NCI-H2107 (cell line): ENCODE data around the gene MFAP4.

Source experiments
- DNase-seq: peaks from one replicate; lab custom pipeline; 2025; lab: John Stamatoyannopoulos, UW

The MFAP4 gene, protein sequence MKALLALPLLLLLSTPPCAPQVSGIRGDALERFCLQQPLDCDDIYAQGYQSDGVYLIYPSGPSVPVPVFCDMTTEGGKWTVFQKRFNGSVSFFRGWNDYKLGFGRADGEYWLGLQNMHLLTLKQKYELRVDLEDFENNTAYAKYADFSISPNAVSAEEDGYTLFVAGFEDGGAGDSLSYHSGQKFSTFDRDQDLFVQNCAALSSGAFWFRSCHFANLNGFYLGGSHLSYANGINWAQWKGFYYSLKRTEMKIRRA

GRCh38 chr17:19386974-19387920 is at the start of gene MFAP4:
MFAP4 (minus strand) TSS chr17:19387190; CDS start chr17:19387155, 35 bp downstream.
- no peak for DNase-seq

DNA sequence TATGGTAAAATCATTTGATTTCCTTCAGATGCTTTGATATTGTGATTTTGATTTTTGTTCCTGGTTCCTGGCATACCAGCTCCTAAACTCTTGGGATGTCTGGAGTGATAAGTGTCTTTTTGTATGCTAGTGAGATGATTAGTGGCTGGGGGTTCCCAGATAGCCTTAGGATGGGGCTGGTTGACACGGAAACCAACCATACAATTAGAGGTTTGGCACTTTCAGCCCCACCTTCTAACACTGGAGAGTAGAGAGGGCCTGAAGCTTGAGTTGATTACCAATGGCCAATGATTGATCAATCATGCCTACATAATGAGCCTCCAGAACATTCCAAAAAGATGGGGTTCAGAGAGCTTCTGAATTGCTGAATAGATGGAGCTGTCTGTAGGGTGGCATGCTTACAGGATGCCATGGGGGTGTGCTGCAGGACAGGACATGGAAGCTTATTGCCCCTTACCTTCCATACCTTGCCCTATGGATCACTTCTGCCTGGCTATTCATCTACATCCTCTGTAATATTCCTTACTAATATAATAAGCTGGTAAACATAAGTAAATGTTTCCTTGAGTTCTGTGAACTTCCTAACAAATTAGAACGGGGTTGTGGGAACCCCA is 46.8 kb upstream of the MFAP4 start:
- DNase-seq: no peak

DNA sequence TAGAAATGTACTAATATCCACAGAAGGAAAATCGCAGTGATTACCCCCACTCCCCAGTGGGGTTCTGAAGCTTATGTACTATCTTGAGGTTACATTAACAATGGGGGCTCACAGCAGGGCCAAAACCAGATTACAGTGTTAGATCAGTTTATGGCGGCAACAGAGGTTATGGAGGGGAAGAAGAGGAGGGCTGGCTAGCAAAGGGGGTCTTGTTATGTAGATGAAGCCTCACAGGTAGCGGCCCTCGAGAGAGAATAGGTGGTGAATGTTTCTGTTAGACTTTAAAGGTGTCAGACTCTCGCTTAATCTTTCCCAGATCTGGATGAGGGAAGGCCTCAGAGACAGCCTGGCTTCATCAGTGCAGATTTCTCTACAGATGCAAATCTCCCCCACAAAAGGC is 46.3 kb upstream of the MFAP4 start:
- no peak for DNase-seq

DNA sequence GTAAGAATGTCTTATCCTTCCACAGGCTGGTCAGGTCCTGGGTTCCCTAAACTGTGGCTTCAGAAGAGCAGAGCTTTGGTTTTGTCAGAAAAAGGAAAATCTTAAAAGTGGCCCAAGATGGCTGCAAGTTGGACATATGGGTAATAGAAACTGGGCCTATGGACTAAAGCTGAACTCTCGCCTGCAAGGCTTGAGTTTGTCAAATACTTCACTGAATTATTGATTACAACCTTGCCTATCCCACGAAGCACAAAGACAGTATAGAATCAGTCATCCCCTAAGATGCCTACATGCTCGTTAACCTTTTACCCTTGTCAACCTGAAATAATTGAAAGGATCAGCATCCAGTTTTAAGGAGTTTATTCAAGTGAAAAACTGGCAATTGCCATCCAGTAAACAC is 44.7 kb upstream of the MFAP4 start:
- DNase-seq: no peak

- no peak for DNase-seq
Measured at GRCh38 chr17:19426631-19427030, 39.6 kb upstream of the MFAP4 start.

DNA sequence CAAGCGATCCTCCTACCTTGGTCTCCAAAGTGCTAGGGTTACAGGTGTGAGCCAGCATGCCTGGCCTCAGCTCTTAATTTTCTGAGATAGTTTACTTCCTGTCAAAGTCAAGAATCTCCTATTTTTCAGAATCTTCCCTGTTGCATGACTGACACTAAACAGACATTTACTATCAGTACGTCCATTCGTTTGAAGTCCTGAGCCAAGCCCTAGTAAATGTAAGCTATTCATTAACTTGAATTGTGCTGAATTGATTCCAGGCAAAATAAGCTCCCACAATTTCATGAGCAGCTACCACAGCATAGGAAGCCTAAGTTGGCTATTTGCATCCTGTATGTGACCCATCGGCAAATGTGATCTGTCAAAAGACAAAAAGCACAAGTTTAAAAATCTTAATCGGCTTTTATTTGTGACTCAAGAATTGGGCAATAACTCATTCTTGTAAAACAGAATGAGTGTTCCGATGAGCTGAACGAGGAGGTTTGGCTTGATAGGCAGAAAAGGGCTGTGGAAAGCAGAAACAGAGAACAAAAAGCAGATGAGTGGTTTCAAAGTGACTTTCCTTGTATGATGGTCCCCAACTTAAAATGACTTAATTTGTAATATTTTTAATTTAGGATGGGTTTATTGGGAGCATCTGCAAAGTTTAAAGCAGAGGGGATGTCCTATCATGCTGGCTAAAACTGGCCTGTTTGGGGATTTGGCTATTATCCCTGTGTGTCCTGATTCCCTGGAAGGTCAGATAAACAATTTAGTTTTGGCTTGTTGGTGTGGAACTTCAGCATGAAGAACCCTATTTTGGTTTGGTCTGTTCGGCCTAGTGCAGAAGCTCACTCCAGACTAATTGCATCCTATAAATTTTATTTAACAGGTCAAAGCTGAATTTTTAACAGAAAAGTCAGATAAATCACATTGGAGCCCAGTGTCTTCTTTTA is 38.2 kb upstream of the MFAP4 start:
- DNase-seq: no peak

DNA sequence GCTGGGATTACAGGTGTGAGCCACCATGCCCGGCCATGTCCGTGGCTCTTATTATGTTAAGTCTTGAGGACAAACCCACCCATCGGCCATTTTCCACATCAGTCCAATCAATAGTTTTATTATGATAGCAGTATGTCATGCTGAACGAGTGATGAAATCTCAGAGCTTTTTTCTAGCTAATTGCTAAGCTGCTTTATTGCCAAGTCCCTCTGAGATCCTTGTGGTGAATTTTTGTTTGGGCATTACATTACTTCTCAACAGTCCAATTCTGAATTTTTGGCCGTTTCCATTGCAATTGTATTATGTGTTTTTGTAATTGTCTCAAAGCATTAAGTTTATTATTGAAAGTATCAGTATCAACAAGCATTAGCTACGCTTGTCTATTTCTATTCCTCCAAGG is 34.9 kb upstream of the MFAP4 start:
- DNase-seq: no peak

- DNase-seq: no peak
Measured at GRCh38 chr17:19421219-19421618, 34.2 kb upstream of the MFAP4 start.

DNA sequence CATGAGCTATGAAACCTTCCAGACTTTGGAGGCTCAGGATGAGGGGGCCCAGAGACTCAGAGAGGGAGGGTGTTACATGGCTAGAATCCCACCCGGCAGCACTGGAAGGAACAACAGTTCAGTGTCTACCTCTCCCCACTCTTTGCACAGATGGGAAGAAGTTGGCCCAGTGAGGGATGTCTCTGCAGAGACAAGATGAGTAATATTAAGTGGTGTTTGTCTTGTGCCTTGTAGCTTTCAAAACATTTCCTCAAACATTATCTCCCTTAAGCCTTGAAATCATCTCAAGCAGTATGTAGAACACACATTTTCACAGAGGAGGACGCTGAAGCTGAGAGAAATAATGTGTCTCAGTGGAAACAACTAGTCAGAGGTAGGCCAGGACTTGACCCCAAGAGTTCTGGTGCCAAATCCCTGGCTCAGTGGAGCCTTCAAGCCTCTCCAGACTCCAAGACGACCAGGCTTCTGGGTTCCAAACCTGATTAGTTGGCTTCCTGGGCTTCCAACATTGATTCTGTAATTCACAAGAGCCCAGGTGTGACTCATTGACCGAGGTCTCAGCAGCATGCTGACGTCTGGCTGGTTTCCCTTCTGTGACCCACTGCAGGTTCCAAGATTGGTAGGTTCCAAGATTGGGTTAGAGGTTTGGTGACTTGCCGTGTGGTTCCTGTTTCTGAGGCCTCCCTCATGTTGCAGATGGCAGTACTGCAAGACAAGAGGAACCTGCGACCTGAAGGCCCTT is 31.4 kb upstream of the MFAP4 start:
- DNase-seq: no peak

DNA sequence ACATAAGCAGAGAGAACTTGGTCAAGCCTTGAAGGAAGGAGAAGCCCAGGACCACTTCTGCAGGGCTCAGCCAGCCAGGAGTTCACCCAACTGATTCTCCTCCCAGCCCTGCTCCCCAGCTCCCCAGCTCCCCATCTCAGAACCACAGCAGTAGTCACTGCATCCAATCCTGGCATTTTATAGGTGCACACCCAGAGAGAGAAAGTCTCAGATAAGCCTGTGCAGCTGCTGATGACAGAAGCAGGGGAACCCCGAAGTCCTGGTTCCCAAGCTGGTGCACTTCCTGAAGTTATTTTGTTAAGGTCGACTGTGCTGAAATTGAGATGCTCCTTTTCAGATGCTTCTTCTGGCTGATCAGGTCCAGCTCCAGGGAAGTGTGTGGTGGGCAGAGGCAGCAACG is 30.6 kb upstream of the MFAP4 start:
- no peak for DNase-seq

GRCh38 chr17:19415806-19416775 is 29.1 kb upstream of the MFAP4 start:
- DNase-seq: no peak

DNA sequence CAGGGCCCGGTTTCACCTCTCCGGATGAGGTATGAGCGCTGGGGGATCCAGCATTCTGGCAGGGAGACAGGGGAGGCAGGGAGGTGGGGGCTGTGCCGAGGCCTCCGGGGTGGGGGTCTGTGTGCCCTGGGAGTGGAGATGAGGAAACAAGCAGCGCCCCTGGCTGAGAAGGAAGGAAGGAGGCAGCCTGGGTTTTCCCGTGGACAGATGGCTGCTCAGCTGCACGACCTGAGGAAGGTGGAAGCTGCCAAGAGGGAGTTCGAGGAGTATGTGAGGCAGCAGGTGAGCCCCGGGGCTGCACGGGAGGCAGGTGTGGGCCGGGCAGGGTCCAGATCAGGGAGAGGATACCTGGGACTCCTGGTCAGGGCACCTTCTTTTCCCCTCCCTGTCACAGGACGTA is 28.3 kb upstream of the MFAP4 start:
- no peak for DNase-seq

GRCh38 chr17:19414396-19415280 is 27.6 kb upstream of the MFAP4 start:
- no peak for DNase-seq

GRCh38 chr17:19413761-19414160 is 26.8 kb upstream of the MFAP4 start:
- no peak for DNase-seq

GRCh38 chr17:19412984-19413383 is 26.0 kb upstream of the MFAP4 start:
- no peak for DNase-seq

- no peak for DNase-seq
Measured at GRCh38 chr17:19412510-19412909, 25.5 kb upstream of the MFAP4 start.

GRCh38 chr17:19411631-19412030 is 24.6 kb upstream of the MFAP4 start:
- no peak for DNase-seq

DNA sequence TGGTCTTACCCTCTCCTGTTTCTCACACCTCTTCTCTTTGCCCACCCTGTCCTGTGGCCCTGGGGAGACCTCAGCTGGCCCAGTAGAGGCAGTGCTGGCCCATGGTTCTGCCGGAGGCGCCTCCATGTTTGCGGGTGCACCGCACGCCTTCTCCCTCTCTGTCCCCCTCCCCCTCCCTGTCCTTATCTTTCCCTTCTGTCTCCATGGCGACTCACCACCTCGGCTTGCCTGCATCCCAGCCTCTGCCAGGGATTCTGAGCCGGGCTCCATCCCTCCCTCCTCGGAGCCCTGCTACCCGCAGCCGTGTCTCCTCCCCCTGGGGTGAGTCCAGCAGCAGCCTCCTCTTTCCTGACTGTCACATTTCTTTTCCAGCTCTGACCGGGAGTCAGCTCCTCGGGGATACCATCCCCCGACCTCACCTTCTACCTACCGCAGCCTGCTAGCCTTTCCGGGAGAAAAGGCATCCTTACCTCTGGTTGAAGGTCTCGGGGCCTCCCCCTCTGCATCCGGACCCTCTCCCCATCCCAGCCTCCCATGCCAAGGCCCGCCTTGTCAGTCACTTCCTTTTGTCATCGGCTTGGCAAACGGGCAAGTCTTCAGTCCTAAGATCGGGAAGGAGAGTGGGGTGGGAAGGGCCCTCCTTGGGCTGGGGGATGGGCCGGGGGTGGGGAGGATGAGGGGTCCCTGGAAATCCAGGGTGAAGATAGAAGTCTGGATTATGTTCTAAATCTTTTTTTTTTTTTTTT is 24.1 kb upstream of the MFAP4 start, which contains the start of gene RNF112:
Gene RNF112, plus strand, starts transcription at position 358 of the 746 bp plus-strand sequence. Its CDS starts 177 bp downstream, at position 535.
- DNase-seq: no peak
